Measurements from ENCODE around the gene TRPC6. TPM values are rescaled to one million over a fixed set of nuclear protein-coding genes. Genes with fewer than 3 reads are reported as not detected.

TRPC6 gene
- total RNA-seq, 1 donor from 2014 or later, result 0.51 TPM

DNA sequence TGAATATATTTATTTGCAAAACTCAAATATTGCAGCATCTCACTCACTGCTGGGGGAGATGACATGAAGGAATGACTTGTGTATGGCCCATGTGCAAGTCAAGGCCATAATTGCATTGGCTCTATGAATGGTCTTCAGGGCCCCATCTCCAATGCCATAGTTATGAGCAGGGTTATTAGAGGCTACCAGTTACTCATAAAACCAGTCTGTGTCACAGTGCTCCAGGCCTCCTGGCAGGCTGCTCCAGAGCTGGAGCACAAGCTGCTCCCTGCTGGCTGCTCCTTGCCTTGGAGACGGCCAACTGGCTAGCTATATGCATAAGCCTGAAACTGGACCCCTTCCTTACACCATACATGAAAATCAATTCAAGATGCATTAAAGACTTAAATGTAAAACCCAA, 145.7 kb downstream of the TRPC6 start:
- H3K27ac Mint-ChIP-seq (ENCODE audit: unreplicated experiment), result no peak overlapping the region
- no peaks in the 10 kb centered on the region for H3K9me3 Mint-ChIP-seq (ENCODE audit: unreplicated experiment)
- peaks cover 5% of the 10 kb centered on the region for H3K27me3 Mint-ChIP-seq (ENCODE audit: unreplicated experiment)
- DNase-seq (ENCODE audit: low spot score), result no peak
- no peak overlapping the region for H3K4me3 Mint-ChIP-seq (ENCODE audit: unreplicated experiment)
- TF ChIP-seq, protein P1, sequence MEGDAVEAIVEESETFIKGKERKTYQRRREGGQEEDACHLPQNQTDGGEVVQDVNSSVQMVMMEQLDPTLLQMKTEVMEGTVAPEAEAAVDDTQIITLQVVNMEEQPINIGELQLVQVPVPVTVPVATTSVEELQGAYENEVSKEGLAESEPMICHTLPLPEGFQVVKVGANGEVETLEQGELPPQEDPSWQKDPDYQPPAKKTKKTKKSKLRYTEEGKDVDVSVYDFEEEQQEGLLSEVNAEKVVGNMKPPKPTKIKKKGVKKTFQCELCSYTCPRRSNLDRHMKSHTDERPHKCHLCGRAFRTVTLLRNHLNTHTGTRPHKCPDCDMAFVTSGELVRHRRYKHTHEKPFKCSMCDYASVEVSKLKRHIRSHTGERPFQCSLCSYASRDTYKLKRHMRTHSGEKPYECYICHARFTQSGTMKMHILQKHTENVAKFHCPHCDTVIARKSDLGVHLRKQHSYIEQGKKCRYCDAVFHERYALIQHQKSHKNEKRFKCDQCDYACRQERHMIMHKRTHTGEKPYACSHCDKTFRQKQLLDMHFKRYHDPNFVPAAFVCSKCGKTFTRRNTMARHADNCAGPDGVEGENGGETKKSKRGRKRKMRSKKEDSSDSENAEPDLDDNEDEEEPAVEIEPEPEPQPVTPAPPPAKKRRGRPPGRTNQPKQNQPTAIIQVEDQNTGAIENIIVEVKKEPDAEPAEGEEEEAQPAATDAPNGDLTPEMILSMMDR (IDR thresholded peaks at IDR 0.05; ENCODE audit: unreplicated experiment), result no peak
- no peaks in the 10 kb centered on the region for H3K36me3 Mint-ChIP-seq (ENCODE audit: low read depth, unreplicated experiment)
- H3K4me1 Mint-ChIP-seq (ENCODE audit: unreplicated experiment), result no peaks in the 10 kb centered on the region

DNA sequence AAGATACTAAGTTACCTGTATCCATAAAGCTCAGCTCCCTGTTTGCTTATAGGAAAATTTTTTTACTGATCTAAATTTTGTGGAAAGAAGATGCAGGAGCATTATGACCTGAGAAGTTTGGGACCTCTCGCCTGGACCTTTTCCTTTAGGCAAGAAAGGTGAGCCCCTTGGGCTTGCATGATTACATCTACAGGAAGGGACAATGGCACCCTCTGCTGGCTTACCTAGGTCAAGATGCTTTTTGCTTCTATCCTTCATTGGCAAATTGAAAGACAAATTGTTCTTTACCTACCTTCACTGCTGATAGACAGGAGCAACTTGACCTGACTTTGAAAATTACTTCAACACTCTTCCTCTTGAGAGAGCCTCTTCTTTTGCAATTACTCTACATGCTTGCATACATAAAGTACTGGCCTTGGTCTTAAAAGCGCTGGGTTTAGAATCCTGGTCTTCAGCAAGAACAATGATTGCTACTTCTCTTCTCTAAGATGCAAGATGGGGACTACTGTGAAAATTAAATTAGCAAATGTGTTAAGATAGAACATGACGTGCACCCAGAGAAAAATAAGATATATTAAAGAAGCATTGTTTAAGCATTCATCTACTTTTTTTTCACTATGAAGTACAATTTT, 147.2 kb downstream of the TRPC6 start:
- Mint-ChIP-seq H3K27me3 (ENCODE audit: unreplicated experiment) (peaks cover 5% of the 10 kb centered on the region), H3K4me1 (ENCODE audit: unreplicated experiment) (no peaks in the 10 kb centered on the region), H3K36me3 (ENCODE audit: low read depth, unreplicated experiment) (no peaks in the 10 kb centered on the region), H3K27ac (ENCODE audit: unreplicated experiment) (no peak overlapping the region), H3K9me3 (ENCODE audit: unreplicated experiment) (no peaks in the 10 kb centered on the region), H3K4me3 (ENCODE audit: unreplicated experiment) (no peak overlapping the region)
- TF ChIP-seq, protein P1 (IDR thresholded peaks at IDR 0.05; ENCODE audit: unreplicated experiment), result peak; percentile 66
- peak; percentile 59 for DNase-seq (ENCODE audit: low spot score)

DNA sequence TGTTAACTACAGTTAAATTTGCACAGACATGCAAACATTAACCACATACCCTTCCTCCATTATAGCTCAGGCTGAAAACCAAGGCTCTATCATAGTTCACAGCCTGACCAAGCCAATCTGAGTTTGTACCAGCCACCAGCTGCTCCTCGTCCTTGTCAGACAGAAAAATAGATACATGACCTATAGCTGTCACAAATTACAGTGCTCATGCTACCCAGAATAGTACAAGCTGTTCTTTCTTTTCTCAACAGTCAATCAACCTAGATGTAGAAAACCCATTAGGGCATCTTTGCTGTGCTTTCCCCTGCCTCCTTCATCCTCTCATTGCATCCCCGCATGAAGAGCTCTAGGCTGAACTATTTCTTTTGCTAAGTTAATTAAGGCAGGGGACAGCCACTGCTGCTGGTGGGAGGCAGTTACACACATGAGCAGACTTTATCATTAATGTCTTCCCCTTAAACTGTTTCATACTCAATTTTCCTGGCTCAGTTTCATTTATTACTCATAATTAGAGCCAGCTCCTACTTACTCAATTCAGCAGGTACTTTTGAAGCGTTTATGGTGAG, 148.3 kb downstream of the TRPC6 start:
- Mint-ChIP-seq H3K4me1 (ENCODE audit: unreplicated experiment) (peaks cover 3% of the 10 kb centered on the region), H3K4me3 (ENCODE audit: unreplicated experiment) (no peak overlapping the region), H3K27me3 (ENCODE audit: unreplicated experiment) (peaks cover 6% of the 10 kb centered on the region), H3K36me3 (ENCODE audit: low read depth, unreplicated experiment) (no peaks in the 10 kb centered on the region), H3K27ac (ENCODE audit: unreplicated experiment) (no peak overlapping the region), H3K9me3 (ENCODE audit: unreplicated experiment) (no peaks in the 10 kb centered on the region)
- TF ChIP-seq, protein P1 (IDR thresholded peaks at IDR 0.05; ENCODE audit: unreplicated experiment), result no peak
- no peak for DNase-seq (ENCODE audit: low spot score)

DNA sequence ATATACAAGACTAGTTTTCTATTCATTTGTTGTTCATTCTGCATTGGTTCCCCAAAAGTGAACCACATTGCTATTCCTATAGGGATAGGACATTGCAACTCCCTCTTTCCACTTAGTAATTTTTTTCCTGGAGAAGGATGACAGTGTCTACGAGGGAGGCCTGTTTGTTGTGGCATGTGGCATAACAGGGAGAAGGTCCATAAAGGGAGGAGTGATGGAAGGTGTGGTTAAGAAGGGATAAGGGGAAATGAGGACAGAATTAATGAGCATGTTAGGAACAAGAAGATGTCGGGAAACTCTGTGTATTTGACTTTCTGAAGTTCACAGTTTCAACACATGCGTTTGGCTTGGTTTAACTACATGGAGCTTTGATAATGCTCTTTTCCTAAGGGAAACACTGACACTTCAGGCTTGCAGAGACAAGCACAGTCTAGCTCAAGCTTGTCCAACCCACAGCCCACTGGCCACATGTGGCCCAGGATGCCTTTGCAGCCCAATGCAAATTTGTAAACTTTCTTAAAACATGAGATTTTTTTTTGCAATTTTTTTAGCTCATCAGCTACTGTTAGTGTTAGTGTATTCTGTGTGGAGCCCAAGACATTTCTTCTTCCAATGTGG, 149.7 kb downstream of the TRPC6 start:
- H3K9me3 Mint-ChIP-seq (ENCODE audit: unreplicated experiment), result no peaks in the 10 kb centered on the region
- peaks cover 5% of the 10 kb centered on the region for H3K4me1 Mint-ChIP-seq (ENCODE audit: unreplicated experiment)
- DNase-seq (ENCODE audit: low spot score), result no peak
- TF ChIP-seq, protein P1 (IDR thresholded peaks at IDR 0.05; ENCODE audit: unreplicated experiment), result no peak
- H3K36me3 Mint-ChIP-seq (ENCODE audit: low read depth, unreplicated experiment), result no peaks in the 10 kb centered on the region
- peaks cover 5% of the 10 kb centered on the region for H3K27me3 Mint-ChIP-seq (ENCODE audit: unreplicated experiment)
- no peak overlapping the region for H3K4me3 Mint-ChIP-seq (ENCODE audit: unreplicated experiment)
- no peak overlapping the region for H3K27ac Mint-ChIP-seq (ENCODE audit: unreplicated experiment)

DNA sequence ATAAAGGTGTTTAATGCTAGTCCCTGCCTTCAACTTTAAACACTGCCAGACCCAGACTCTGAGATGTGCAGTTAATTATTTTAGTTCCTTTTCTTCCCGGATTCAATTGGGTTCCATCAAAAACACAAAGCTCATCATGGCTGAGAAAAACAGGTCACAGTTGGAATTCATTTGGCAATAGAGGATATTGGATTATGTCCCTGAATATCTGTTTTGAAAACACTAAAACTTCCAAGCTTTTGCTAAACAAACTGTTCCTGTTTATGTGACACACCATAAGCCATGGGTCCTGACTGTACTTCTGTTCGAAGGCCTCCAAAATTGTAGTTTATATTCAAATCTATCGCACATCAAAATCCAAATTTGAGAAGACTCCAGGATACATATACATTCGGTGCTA, 150.7 kb downstream of the TRPC6 start:
- Mint-ChIP-seq H3K9me3 (ENCODE audit: unreplicated experiment) (no peaks in the 10 kb centered on the region), H3K27me3 (ENCODE audit: unreplicated experiment) (peaks cover 3% of the 10 kb centered on the region), H3K4me1 (ENCODE audit: unreplicated experiment) (peaks cover 5% of the 10 kb centered on the region), H3K4me3 (ENCODE audit: unreplicated experiment) (no peak overlapping the region), H3K36me3 (ENCODE audit: low read depth, unreplicated experiment) (no peaks in the 10 kb centered on the region), H3K27ac (ENCODE audit: unreplicated experiment) (no peak overlapping the region)
- TF ChIP-seq, protein P1 (IDR thresholded peaks at IDR 0.05; ENCODE audit: unreplicated experiment), result no peak
- no peak for DNase-seq (ENCODE audit: low spot score)
